ENCODE data around the gene TMEM11.

Gene TMEM11, protein sequence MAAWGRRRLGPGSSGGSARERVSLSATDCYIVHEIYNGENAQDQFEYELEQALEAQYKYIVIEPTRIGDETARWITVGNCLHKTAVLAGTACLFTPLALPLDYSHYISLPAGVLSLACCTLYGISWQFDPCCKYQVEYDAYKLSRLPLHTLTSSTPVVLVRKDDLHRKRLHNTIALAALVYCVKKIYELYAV

GRCh38 chr17:21214015-21214776, at the start of gene TMEM11:
Gene TMEM11, minus strand, starts transcription at chr17:21214161. Its CDS starts 9 bp downstream, at chr17:21214152.
- peak; percentile 85 to 94 (median 90) for DNase-seq

GRCh38 chr17:21263376-21263775, 49.4 kb upstream of the TMEM11 start:
- no peak for DNase-seq

DNA sequence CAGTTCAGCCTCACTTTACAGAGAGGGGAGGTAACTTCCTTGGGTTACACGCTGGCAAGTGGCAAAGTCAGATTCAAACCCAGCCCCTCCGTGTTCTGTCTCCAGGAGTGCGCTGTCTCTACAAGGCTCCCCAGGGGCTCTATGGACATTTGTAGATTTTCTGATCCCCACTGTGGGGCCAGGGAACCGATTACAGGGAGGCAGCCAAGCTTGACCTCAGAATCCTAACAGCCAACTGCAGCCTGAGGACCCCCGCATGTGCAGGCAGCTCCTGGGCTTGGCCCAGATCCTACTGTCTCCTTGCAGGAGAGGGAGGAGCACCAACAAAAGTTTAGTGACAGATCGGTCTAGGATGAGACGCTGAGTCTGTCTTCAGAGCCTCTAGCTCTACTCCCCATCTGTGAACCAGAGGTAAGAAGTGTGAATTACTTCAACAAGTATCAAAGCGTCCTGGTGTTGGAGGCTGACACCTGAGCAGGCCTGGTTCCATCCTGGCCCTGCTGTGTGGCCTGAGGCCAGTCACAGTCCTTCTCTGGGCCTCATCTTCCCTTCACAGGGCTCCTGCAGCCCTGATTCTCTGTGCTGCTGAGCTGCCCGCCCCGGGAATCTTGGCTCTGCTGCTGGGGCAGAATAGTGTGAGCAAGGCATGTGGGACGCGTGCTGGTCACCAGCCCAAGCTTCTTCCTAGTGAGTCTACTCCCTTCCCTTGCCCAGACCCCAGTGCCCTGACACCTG, 48.5 kb upstream of the TMEM11 start:
- DNase-seq = no peak

GRCh38 chr17:21258593-21258992, 44.6 kb upstream of the TMEM11 start:
- no peak for DNase-seq

DNA sequence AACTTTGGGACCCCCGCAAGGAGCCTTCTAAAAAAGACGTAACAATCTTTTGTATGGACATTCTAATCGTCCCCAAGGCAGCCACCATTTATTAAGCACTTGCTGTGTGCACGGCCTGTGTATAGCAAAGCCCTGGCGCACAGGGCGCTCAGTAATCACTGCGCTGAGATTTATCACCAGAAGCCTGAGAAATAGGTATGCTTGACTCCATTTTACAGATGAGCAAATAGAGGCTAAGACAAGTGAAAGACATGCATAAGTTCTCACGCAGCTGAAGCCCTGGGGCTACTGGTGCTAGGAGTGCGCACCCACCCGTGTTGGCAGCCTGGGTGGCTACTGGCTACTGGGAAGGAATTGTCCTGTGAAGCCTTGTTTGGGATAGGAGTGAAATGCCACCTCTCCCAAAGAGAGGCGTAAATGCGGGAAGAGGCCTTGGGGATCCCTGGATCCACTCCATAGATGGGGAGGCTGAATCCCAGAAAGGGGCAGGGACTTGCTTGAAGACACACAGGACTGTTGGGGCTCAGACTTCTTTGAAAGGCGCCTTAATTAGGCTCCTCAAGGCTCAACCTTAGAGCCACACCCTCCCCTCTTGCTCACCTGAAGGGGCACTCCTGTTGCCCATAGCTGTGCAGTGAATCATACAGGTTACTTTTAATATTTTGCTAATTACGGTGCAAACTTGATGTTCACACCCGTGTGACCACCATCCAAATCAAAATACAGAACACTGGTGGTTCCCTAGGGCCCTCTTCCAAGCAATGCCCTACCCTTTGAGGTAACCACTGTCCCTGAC, 39.9 kb upstream of the TMEM11 start:
- no peak for DNase-seq

GRCh38 chr17:21252796-21253645, 39.1 kb upstream of the TMEM11 start, which contains the start of gene NATD1:
Gene NATD1, minus strand, starts transcription at chr17:21253410. Its CDS starts 146 bp downstream, at chr17:21253264.
- peak; percentile 49 to 77 (median 66) for DNase-seq

GRCh38 chr17:21252289-21252795, 38.4 kb upstream of the TMEM11 start:
- no peak for DNase-seq

DNA sequence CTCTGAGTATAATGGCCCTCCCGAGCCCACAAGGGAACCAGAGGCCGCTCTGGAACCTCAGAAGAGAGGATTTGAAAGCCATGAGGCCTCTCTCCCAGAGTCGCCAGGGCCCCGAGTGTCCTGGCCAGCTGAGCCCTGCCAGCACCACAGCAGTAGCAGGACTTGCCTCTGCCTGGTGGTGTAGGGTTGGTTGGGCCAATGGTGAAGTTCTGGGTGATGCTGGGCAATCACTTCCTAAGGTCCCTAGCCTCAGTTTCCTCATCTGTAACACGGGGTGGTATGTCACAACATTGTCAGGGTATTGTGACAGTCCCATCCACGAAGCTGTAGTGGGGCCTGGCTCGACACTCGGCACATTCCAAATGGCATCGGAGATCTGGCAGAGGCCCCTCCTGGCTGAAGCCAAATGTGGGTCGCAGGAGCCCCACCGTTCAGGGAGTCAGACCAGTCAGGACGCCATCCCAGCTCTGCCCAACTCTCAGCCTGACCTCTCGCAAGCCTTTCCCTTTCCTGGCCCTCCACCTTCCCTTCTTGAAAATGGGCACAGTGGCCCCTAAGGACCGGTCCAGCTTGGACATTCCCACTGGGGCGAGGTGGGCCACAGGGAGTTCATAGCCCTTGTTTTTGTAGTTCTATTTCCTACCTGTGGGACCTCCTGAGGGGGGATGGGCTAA, 37.5 kb upstream of the TMEM11 start:
- no peak for DNase-seq

DNA sequence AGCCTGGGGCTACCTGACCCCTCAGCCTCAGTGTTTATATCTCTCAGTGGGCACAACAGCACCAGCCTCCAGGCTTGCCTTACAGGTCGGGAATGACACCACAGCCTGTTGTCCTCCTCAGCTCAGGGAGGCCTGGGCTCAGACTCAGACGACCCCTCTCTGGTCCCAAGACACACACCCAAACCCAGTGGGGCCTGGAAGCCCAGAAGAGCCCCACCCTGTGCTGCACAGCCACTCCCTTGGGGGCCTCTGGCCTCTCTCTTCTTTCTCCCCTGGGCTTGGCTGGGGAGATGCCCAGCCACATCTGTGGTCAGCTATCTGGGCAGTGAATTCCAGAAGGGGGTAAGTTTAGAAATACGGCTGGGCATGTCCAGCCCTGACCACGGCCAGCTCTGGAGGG, 36.9 kb upstream of the TMEM11 start:
- DNase-seq = no peak

DNA sequence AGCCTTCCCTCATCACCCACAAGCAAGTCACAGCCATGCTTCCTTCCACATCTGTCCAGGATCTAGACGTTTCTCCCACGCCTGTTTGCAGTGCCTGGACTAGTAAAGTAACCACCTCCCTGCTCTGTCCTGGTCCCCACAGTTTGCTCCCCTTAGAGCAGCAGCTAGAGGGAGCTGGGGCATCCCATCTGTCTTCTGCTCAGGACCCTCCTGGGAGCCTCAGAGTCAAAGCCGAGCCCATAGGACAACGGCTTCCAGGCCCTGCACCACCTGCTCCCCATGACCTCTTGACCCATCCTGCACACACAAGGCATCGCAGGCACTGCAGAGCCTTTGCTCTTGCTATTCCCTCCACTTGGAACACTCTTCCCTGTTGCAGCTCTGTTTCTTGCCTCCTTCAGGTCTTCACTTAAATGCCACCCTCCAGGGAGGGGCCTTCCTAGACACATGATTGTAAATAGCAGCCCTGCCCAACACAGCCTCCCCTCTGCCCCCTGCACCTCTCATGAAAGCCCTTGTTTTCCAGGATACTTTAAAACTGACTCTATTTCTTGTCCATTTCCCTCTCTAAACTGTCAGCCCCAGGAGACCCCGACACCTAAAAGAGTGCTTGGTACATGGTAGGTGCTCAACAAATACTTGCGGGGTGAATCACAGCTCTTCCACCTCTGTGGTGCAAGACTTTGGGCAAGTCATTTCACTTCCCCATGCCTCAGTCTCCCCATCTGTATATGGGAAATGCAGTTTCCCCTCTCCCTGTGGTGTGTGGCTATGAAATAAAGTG, 36.2 kb upstream of the TMEM11 start:
- no peak for DNase-seq

DNA sequence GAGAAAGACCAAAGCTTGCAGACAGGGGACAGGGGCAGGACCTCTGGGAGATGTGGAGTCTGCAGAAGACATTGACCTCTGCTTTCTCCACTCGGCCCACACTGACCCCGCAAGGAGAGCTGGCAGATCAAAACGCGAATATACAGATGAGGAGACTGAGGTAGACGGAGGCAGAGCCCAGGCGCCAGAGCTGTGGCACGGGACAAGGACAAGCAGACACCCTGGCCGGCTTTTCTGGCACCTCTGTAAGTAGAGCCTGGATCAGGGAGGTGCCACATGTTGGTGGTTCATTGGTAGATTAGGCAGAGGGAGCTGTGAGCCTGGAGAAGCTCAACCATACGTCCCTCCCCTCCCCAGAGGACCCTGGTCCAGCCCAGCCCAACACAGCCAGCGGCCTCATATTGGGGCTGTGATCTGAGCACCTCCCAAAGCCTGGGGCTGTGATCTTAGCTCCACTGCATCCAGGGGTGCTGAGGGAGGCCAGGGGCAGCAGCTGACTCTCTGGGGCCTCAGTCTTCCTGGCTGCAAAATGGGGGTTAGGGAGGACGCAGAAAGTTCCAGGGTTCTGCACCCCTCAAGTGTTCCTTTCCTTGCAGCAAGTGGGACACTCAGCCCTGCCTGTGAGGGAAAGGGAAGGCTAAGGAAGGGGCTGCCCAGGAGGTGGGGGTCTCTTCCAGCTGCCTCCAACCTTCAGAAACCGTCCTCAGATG, 35.3 kb upstream of the TMEM11 start:
- no peak for DNase-seq

GRCh38 chr17:21248500-21248899, 34.5 kb upstream of the TMEM11 start:
- DNase-seq = no peak

- no peak for DNase-seq
Observed at GRCh38 chr17:21247552-21248258, 33.7 kb upstream of the TMEM11 start.

DNA sequence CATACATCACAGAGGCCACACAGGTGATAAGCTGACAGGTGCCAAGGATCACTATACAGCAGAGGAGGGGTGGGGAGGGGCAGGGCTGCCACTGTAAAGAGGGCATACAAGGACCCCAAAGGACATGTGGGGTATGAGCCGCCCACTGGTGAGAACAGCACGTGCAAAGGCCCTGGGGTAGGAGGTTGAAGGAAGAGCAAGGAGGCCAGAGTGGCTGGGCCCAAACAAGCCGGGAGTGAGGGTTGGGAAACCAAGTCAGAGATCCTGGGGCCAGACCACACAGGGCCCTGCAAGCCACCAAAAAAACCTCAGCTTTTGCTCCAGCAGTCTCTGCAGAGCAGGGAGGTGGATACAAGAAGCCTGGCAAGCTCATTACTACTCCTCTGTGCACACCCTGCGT, 32.7 kb upstream of the TMEM11 start:
- no peak for DNase-seq

- no peak for DNase-seq
Observed at GRCh38 chr17:21245639-21246084, 31.7 kb upstream of the TMEM11 start.

DNA sequence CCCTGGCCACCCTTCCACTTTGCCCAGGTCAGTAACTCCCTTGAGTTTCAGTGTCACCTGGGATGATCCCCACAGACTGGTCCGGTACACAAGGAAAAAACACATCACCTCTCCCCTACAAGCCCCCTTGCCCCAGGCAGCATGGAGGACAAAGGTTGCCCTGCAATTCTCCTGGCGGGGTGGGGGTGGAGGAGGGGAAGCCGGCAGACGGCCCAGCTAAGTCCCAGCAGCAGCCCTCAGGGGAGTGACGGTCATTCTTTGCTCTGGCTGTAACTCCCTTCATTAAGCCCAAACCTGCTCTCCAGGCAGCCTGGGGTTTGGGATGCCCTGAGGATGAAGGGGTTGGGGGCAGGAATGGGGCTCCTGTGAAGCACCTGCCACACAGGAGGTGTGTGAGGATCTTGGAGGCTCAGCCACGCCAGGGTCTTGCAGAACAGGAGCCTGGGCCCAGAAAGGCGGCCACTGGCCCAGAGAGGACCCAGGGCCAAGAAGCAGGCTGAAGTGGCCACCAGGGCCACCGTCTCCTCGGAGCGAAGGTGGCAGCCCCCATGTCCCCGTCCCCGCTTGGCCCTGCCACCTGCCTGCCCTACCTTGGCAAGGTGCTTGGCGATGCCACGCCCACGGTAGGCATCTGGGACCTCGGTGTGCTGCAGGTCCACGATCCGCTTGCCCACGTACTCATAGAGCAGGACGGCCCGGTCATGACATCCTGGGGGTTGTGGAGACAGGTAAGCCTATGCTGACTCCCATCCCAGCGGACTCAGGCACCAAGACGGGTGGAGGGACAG, 29.7 kb upstream of the TMEM11 start:
- no peak for DNase-seq

DNA sequence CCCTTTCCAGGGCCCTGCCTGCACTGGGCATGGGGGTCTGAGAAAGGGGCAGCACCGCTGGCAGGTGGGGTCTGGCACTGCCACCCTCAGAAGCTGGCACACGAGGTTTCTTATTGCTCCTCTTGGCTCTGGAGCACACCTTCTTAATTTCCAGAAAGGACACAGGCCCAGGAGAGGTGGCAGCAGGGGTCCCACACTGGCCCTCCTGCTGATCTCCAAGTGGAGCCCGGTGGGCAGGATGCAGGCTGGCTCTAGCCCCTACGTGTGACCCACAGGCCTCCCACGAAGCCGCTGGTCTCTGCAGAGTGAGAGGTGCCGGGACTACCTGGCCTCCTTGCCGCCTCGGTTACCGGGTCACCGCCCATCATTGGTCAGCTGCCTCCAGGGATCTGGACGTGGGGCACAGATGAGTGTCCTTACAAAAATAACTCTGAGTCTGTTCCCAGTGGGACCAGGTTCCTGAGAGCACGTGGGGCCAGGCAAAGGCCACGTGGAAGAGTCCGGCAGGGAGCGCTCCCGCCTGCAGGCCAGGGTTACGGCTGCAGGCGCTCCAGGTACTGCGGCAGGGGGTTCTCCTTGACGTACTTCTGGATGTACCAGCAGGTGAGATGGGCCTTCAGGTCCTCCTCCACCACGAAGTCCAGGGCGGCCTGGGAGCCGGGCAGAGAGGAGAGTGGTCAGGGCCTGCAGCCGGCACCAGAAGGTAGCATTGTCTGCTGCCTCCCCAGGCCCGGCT, 29.0 kb upstream of the TMEM11 start:
- no peak for DNase-seq

All from activated CD4-positive, CD25-positive, alpha-beta regulatory T cell (primary cell).